WTC11 (cell line): ENCODE measurements around the gene MAPKAPK3. TPM values are rescaled to one million over a fixed set of nuclear protein-coding genes. Genes with fewer than 3 reads are reported as not detected.

ENCODE experiments used
- ATAC-seq: fragments of 200-7000 bp; cut with Tn5 transposase; 2 replicates; pipeline ENCODE4 v1.10.0; 2021; ENCODE audit warnings: mild to moderate bottlenecking, moderate library complexity
- CTCF ChIA-PET: fragments of 300-600 bp; sonication (Branson Sonifier 250); formaldehyde crosslinking; loops from one replicate; lab custom pipeline; 2021; ENCODE audit warnings: antibody characterized with exemption; lab: Charles Lee
- POLR2A ChIA-PET: fragments of 350-600 bp; sonication (Branson Sonifier 250); formaldehyde crosslinking; loops from one replicate; lab custom pipeline; 2021; ENCODE audit warnings: antibody characterized with exemption; lab: Charles Lee
- DNase-seq: peaks from one replicate; pipeline ENCODE4 v3.0.0; 2021; ENCODE audit warnings: low spot score
- H3K27ac Mint-ChIP-seq: 2 replicates; pipeline ENCODE4 v1.8.0; 2021; ENCODE audit warnings: mixed read lengths
- H3K27me3 Mint-ChIP-seq: 2 replicates; pipeline ENCODE4 v1.8.0; 2021; ENCODE audit warnings: low read depth, mild to moderate bottlenecking, moderate library complexity, mixed read lengths
- H3K36me3 Mint-ChIP-seq: 2 replicates; pipeline ENCODE4 v1.8.0; 2021; ENCODE audit warnings: mixed read lengths
- H3K4me1 Mint-ChIP-seq: 2 replicates; pipeline ENCODE4 v1.8.0; 2022; ENCODE audit warnings: mixed read lengths
- H3K4me3 Mint-ChIP-seq: 2 replicates; pipeline ENCODE4 v1.8.0; 2021; ENCODE audit warnings: mild to moderate bottlenecking, moderate library complexity, mixed read lengths
- H3K9me3 Mint-ChIP-seq: 2 replicates; pipeline ENCODE4 v1.8.0; 2021; ENCODE audit warnings: mixed read lengths
- ATF3 ChIP-seq: sonication (generic); formaldehyde crosslinking; conservative IDR thresholded peaks from 2 replicates; pipeline ENCODE4 v1.8.1; 2022; ENCODE audit warnings: mild to moderate bottlenecking, missing genetic modification reagents
- CREB1 ChIP-seq: sonication (generic); formaldehyde crosslinking; IDR thresholded peaks from 2 replicates; pipeline ENCODE4 v1.8.0; 2023; ENCODE audit warnings: mild to moderate bottlenecking, missing genetic modification reagents
- E2F4 ChIP-seq: sonication (generic); formaldehyde crosslinking; IDR thresholded peaks from 2 replicates; pipeline ENCODE4 v1.8.1; 2022; ENCODE audit warnings: low read depth, mild to moderate bottlenecking, moderate library complexity, missing genetic modification reagents, borderline replicate concordance
- EMX1 ChIP-seq: fragments of 250-450 bp; sonication (Bioruptor Pico); IDR thresholded peaks from 2 replicates; pipeline ENCODE4 v1.8.0; 2021; ENCODE audit warnings: mild to moderate bottlenecking
- JAZF1 ChIP-seq: fragments of 250-450 bp; sonication (Bioruptor Pico); IDR thresholded peaks from 2 replicates; pipeline ENCODE4 v1.9.0; 2021; ENCODE audit warnings: moderate library complexity, mild to moderate bottlenecking, inconsistent platforms
- KAT7 ChIP-seq: sonication (generic); formaldehyde crosslinking; IDR thresholded peaks from 2 replicates; pipeline ENCODE4 v1.8.1; 2023; ENCODE audit warnings: missing genetic modification reagents, mild to moderate bottlenecking, borderline replicate concordance
- MAX ChIP-seq: sonication (generic); formaldehyde crosslinking; IDR thresholded peaks from 2 replicates; pipeline ENCODE4 v1.8.0; 2022; ENCODE audit warnings: mild to moderate bottlenecking, missing genetic modification reagents
- MLX ChIP-seq: sonication (generic); formaldehyde crosslinking; IDR thresholded peaks from 2 replicates; pipeline ENCODE4 v1.8.1; 2023; ENCODE audit warnings: mild to moderate bottlenecking, missing genetic modification reagents, moderate library complexity
- NFE2L1 ChIP-seq: sonication (generic); formaldehyde crosslinking; IDR thresholded peaks from 2 replicates; pipeline ENCODE4 v1.8.1; 2023; ENCODE audit warnings: missing genetic modification reagents
- NR3C1 ChIP-seq: sonication (generic); formaldehyde crosslinking; conservative IDR thresholded peaks from 2 replicates; pipeline ENCODE4 v1.8.1; 2023; ENCODE audit warnings: low read depth, mild to moderate bottlenecking, missing genetic modification reagents
- OVOL2 ChIP-seq: fragments of 250-450 bp; sonication (Bioruptor Pico); IDR thresholded peaks from 2 replicates; pipeline ENCODE4 v1.9.0; 2021; ENCODE audit warnings: mild to moderate bottlenecking, borderline replicate concordance
- PREB ChIP-seq: sonication (generic); formaldehyde crosslinking; IDR thresholded peaks from 2 replicates; pipeline ENCODE4 v1.8.1; 2022; ENCODE audit warnings: mild to moderate bottlenecking, missing genetic modification reagents, moderate library complexity, borderline replicate concordance
- RELA ChIP-seq: sonication (generic); formaldehyde crosslinking; IDR thresholded peaks from 2 replicates; pipeline ENCODE4 v1.8.1; 2022; ENCODE audit warnings: missing genetic modification reagents, mild to moderate bottlenecking, borderline replicate concordance
- SMAD3 ChIP-seq: sonication (generic); formaldehyde crosslinking; IDR thresholded peaks from 2 replicates; pipeline ENCODE4 v1.8.0; 2022; ENCODE audit warnings: missing genetic modification reagents, mild to moderate bottlenecking, borderline replicate concordance
- TEAD4 ChIP-seq: sonication (generic); formaldehyde crosslinking; IDR thresholded peaks from 2 replicates; pipeline ENCODE4 v1.8.0; 2022; ENCODE audit warnings: mild to moderate bottlenecking, missing genetic modification reagents
- USF2 ChIP-seq: sonication (generic); formaldehyde crosslinking; IDR thresholded peaks from 2 replicates; pipeline ENCODE4 v1.8.1; 2023; ENCODE audit warnings: mild to moderate bottlenecking, missing genetic modification reagents, moderate library complexity
- ZNF219 ChIP-seq: sonication (generic); formaldehyde crosslinking; IDR thresholded peaks from 2 replicates; pipeline ENCODE4 v1.8.0; 2023; ENCODE audit warnings: missing genetic modification reagents, mild to moderate bottlenecking, borderline replicate concordance
- ZNF281 ChIP-seq: sonication (generic); formaldehyde crosslinking; IDR thresholded peaks from 2 replicates; pipeline ENCODE4 v1.8.0; 2023; ENCODE audit warnings: mild to moderate bottlenecking, missing genetic modification reagents
- ZNF512 ChIP-seq: sonication (generic); formaldehyde crosslinking; IDR thresholded peaks from 2 replicates; pipeline ENCODE4 v1.8.1; 2022; ENCODE audit warnings: missing genetic modification reagents, borderline replicate concordance
- ZNF532 ChIP-seq: fragments of 250-450 bp; sonication (Bioruptor Pico); IDR thresholded peaks from 2 replicates; pipeline ENCODE4 v1.9.0; 2021; ENCODE audit warnings: mild to moderate bottlenecking, borderline replicate concordance
- total RNA-seq: library from RNA; stranded (reverse); gene quantifications from 3 replicates; pipeline ENCODE4 v1.2.3, GENCODE V29; 2021

The MAPKAPK3 gene
- total RNA-seq, 1 experiment from 2014 or later: 60.2 TPM

GRCh38 chr3:50673931-50674330 is 57.0 kb downstream of the MAPKAPK3 start (continued):
- TF ChIP-seq NFE2L1 (CRISPR knock-in tag) (no peak), ZNF281 (CRISPR knock-in tag) (no peak), CREB1 (CRISPR knock-in tag) (no peak)
- TF ChIP-seq, all 79 proteins: peak for 0

GRCh38 chr3:50674349-50675178 is 57.6 kb downstream of the MAPKAPK3 start, which contains the start of gene DOCK3:
TSS of gene DOCK3 (plus strand) at chr3:50674927. CDS start at chr3:50675264, 337 bp downstream.
- CTCF ChIA-PET: interaction anchor here (0.6 to 2.6 kb wide), 11 partner anchors 22 to 715 kb away, joined by 3 to 13 read pairs (median 3); partner anchors contain the start of gene CISH
- DNase-seq (peak; percentile 55), ATAC-seq (peak; percentile 59)
- H3K27ac Mint-ChIP-seq: no peak within 1 kb of the TSS
- no peaks in the 10 kb centered on the region for H3K36me3 Mint-ChIP-seq
- peaks cover 29% of the 10 kb centered on the region for H3K4me1 Mint-ChIP-seq
- POLR2A ChIA-PET: interaction anchor here (0.6 kb wide), 1 partner anchor 826 kb away, joined by 4 read pairs; no protein-coding TSS in a partner anchor
- H3K9me3 Mint-ChIP-seq: no peaks in the 10 kb centered on the region
- peak within 1 kb of the TSS; percentile 76 for H3K4me3 Mint-ChIP-seq
- peaks cover 33% of the 10 kb centered on the region for H3K27me3 Mint-ChIP-seq
- TF ChIP-seq USF2 (CRISPR knock-in tag): peak; percentile 45; the same call in 1 of the 2 replicates
- TF ChIP-seq JAZF1 (CRISPR knock-in tag): no peak
- peak; percentile 61; the same call in 1 of the 2 replicates for TF ChIP-seq E2F4 (CRISPR knock-in tag)
- TF ChIP-seq SMAD3 (CRISPR knock-in tag): no peak
- no peak for TF ChIP-seq ZNF532
- TF ChIP-seq MAX: no peak
- TF ChIP-seq NR3C1 (CRISPR knock-in tag): 0 out of 2 replicates have a peak, but pooled peaks have one; percentile 22
- TF ChIP-seq OVOL2: no peak
- TF ChIP-seq ZNF219: no peak
- TF ChIP-seq ZNF512 (CRISPR knock-in tag): no peak
- no peak for TF ChIP-seq MLX (CRISPR knock-in tag)
- no peak for TF ChIP-seq PREB (CRISPR knock-in tag)
- no peak for TF ChIP-seq KAT7 (CRISPR knock-in tag)
- no peak for TF ChIP-seq RELA (CRISPR knock-in tag)
- TF ChIP-seq EMX1 (CRISPR knock-in tag): no peak
- no peak for TF ChIP-seq ATF3
- no peak for TF ChIP-seq TEAD4
